Left renal cortex interstitium (tissue), 4 donors: ENCODE measurements around the gene SIK3. TPM values are rescaled to one million over a fixed set of nuclear protein-coding genes. Genes with fewer than 3 reads are reported as not detected.

ENCODE experiments used
- DNase-seq, 4 donors: peaks; one replicate each; pipeline ENCODE4 v3.0.0-alpha.2; 2013; ENCODE audit warnings: low read depth in 4 of 4, low spot score in 2 of 4, missing footprints in 1 of 4
- polyA plus RNA-seq, 4 donors: library from polyadenylated mRNA; unstranded; fragments of 120-200 nt; gene quantifications; one replicate each; pipeline ENCODE4 v1.2.1, GENCODE V29; 2013; ENCODE audit not compliant: insufficient read length in 4 of 4

The SIK3 gene
- polyA plus RNA-seq, 4 donors, result 26.1 to 50.9 (median 35.8) TPM

DNA sequence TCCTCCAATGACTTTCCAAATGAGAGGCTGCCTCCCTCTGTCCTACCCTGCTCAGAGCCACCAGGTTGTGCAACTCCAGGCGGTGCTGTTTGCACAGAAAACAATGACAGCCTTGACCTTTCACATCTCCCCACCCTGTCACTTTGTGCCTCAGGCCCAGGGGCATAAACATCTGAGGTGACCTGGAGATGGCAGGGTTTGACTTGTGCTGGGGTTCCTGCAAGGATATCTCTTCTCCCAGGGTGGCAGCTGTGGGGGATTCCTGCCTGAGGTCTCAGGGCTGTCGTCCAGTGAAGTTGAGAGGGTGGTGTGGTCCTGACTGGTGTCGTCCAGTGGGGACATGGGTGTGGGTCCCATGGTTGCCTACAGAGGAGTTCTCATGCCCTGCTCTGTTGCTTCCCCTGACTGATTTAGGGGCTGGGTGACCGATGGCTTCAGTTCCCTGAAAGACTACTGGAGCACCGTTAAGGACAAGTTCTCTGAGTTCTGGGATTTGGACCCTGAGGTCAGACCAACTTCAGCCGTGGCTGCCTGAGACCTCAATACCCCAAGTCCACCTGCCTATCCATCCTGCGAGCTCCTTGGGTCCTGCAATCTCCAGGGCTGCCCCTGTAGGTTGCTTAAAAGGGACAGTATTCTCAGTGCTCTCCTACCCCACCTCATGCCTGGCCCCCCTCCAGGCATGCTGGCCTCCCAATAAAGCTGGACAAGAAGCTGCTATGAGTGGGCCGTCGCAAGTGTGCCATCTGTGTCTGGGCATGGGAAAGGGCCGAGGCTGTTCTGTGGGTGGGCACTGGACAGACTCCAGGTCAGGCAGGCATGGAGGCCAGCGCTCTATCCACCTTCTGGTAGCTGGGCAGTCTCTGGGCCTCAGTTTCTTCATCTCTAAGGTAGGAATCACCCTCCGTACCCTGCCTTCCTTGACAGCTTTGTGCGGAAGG lies 265.6 kb downstream of the SIK3 start:
- DNase-seq, result no peak

- no peak for DNase-seq
Measured at GRCh38 chr11:116831790-116832349, 266.4 kb downstream of the SIK3 start.

- DNase-seq, result no peak
Measured at GRCh38 chr11:116830184-116830912, 267.9 kb downstream of the SIK3 start.

GRCh38 chr11:116829525-116830183 lies 268.6 kb downstream of the SIK3 start, which contains the start of gene APOC3:
APOC3 (plus strand) TSS chr11:116829907; CDS start chr11:116830583, 676 bp downstream.
- DNase-seq, result no peak

DNA sequence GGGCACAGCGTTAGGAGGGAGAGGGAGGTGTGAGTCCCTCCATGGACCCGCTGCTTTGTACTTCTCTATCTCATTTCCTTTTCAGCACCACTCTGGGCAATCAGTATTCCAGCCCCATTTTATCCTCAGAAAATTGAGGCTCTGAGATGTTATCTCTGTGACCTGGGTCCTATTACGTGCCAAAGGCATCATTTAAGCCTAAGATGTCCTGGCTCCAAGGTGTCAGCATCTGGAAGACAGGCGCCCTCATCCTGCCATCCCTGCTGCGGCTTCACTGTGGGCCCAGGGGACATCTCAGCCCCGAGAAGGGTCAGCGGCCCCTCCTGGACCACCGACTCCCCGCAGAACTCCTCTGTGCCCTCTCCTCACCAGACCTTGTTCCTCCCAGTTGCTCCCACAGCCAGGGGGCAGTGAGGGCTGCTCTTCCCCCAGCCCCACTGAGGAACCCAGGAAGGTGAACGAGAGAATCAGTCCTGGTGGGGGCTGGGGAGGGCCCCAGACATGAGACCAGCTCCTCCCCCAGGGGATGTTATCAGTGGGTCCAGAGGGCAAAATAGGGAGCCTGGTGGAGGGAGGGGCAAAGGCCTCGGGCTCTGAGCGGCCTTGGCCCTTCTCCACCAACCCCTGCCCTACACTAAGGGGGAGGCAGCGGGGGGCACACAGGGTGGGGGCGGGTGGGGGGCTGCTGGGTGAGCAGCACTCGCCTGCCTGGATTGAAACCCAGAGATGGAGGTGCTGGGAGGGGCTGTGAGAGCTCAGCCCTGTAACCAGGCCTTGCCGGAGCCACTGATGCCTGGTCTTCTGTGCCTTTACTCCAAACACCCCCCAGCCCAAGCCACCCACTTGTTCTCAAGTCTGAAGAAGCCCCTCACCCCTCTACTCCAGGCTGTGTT lies 269.4 kb downstream of the SIK3 start:
- no peak for DNase-seq

GRCh38 chr11:116827461-116827860 lies 270.8 kb downstream of the SIK3 start:
- DNase-seq, result no peak

- no peak for DNase-seq
Measured at GRCh38 chr11:116826751-116827431, 271.3 kb downstream of the SIK3 start.

- DNase-seq, result no peak
Measured at GRCh38 chr11:116825854-116826750, 272.1 kb downstream of the SIK3 start.

- DNase-seq, result no peak
Measured at GRCh38 chr11:116825434-116825833, 272.8 kb downstream of the SIK3 start.

GRCh38 chr11:116823031-116823843 lies 275.0 kb downstream of the SIK3 start, which contains the start of gene APOA4:
APOA4 (minus strand) TSS chr11:116823304; CDS start chr11:116823191, 113 bp downstream.
- no peak for DNase-seq

DNA sequence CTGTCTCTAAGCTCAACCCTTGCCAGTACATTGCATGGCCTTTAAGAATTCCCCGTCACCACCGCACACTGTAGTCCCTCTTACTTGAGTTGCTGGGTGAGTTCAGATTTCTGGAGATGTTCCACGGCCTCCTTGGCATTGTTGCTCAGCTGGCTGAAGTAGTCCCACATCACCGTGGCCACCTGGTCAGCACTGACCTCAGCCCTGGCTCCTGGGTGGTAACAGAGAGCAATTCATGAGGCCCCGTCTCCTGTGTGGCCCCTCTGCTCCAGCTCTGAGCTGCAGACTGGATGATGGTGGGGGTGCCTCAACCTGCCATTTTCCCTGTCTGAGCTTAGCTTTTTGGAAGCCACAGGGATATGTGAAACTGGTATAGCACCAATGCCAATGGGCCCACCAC lies 275.7 kb downstream of the SIK3 start:
- DNase-seq, result no peak

GRCh38 chr11:116821050-116821918 lies 276.9 kb downstream of the SIK3 start:
- DNase-seq, result no peak

DNA sequence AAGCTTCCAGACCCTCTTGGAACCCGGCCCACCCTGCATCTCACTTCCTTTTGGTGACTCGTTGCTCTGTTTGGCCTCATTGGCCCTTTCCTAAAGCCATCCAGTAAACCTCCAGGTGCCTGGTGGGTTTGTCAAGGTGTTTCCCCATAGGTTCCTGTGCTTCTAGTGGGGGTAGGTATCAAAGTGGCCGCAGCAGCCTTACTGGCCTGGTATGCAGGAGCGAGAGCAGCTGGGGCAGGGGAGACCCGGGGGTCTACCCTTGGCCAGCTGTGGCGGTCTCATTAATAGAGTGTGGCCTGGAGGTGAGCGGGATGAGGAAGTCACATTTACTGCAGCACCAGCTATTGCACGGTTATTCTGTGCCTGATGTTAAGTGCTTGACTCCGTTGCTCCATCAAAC lies 279.2 kb downstream of the SIK3 start:
- DNase-seq, result no peak

DNA sequence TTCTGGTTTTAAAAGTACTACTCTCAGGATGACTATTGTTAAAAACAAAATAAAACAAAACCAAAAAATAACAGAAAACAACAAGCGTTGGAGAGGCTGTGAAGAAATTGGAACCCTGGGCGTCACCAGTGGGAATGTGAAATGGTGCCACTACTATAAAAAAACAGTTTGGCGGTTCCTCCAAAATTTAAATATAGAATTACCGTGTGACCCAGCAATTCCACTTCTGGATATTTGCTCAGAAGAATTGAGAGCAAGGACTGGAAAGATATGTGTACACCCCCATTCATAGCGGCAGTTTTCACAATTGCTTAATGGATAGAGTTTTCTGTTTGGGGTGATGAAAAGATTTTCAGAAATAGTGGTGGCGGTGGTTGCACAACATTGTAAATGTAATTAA lies 283.7 kb downstream of the SIK3 start:
- DNase-seq, result no peak

DNA sequence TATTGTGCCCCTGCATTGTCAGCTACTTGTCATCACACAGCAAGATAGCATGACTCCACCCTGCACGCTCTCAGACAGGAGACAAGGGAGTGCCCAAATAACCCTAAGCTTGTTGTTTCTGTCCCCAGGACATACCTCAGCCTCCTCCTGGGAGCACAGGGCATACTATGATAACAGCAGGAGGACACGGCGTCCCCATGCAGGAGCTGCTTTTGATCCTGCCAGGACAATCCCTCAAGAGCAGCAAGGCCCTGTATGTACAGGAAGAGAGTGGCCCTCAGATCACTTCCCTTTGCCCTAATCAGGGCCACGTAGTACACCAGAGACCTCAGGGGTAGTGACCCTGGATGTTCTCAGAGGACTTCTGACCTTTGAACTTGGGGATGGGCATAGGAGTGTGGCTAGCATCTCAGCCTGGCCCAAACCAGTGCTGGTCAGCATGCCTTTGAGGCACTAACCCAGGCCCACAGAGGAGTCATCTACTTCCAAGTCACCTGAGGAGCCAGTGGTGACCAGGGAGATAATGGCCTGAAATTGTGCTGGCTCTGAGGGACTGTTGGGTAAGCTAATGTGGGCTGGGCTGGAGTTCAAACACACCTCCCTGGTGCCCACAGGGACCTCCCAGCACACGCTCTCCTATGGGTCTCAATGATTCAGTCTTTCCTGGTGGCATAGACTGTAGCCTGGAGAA lies 284.3 kb downstream of the SIK3 start:
- DNase-seq, result no peak

- DNase-seq, result no peak
Measured at GRCh38 chr11:116813170-116813569, 285.1 kb downstream of the SIK3 start.
